HepG2 (cell line): Measurements from ENCODE around the gene IL16.

Source experiments
- NFYB ChIP-seq: sonication (generic); formaldehyde crosslinking; IDR thresholded peaks from 2 replicates; pipeline ENCODE4 v1.4.0; 2020; ENCODE audit warnings: missing genetic modification reagents
- POLR2A ChIP-seq, 2 experiments: IDR thresholded peaks; 2 replicates each; pipeline ENCODE4 v1.6.1; 2011; ENCODE audit warnings: low read depth in 2 of 2, low read length in 2 of 2, mild to moderate bottlenecking in 1 of 2, moderate library complexity in 1 of 2; ENCODE audit not compliant: insufficient read depth in 1 of 2
- SSRP1 ChIP-seq: IDR thresholded peaks from 2 replicates; pipeline ENCODE4 v1.6.1; 2016; ENCODE audit warnings: control low read depth
- THAP11 ChIP-seq: IDR thresholded peaks from 2 replicates; pipeline ENCODE4 v1.6.1; 2016; ENCODE audit warnings: missing biosample characterization, missing genetic modification reagents
- ZNF30 ChIP-seq: sonication (generic); formaldehyde crosslinking; IDR thresholded peaks from 2 replicates; pipeline ENCODE4 v1.5.0; 2020; ENCODE audit warnings: mild to moderate bottlenecking, missing genetic modification reagents

DNA sequence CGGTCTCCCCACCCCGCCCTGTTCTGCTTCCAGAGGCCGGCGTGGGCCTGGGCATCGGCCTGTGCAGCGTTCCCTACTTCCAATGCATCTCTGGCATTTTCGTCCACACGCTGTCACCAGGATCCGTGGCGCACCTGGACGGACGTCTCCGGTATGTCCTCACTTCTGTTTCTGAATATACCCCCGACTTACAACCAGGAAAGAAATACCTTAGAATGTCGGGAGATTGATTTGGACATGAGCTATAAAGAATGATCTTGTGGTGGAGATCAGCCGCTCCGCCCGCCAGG lies 85.9 kb downstream of the IL16 start:
- no peak for TF ChIP-seq POLR2A (IDR thresholded peaks at IDR 0.05; ENCODE audit: insufficient read depth in 1 of 2, low read depth in 2 of 2, low read length in 2 of 2)
- no peak for TF ChIP-seq NFYB (CRISPR knock-in tag)
- TF ChIP-seq THAP11 (CRISPR knock-in tag): no peak
- no peak for TF ChIP-seq ZNF30
- no peak for TF ChIP-seq SSRP1
